DOHH2 (cell line): ENCODE measurements around the gene SMOC2.

Experiments used
- CTCF ChIP-seq: fragments of 200-600 bp; sonication (generic); IDR thresholded peaks from one replicate; pipeline ENCODE4 v1.5.1; 2014; ENCODE audit warnings: antibody characterized with exemption, mild to moderate bottlenecking, low read depth, low read length; ENCODE audit not compliant: poor library complexity, severe bottlenecking
- EZH2phosphoT487 ChIP-seq: fragments of 200-600 bp; sonication (generic); IDR thresholded peaks from 2 replicates; pipeline ENCODE4 v1.6.1; 2017; ENCODE audit warnings: borderline replicate concordance, mild to moderate bottlenecking, antibody characterized with exemption, low read length, moderate library complexity, mixed read lengths

DNA sequence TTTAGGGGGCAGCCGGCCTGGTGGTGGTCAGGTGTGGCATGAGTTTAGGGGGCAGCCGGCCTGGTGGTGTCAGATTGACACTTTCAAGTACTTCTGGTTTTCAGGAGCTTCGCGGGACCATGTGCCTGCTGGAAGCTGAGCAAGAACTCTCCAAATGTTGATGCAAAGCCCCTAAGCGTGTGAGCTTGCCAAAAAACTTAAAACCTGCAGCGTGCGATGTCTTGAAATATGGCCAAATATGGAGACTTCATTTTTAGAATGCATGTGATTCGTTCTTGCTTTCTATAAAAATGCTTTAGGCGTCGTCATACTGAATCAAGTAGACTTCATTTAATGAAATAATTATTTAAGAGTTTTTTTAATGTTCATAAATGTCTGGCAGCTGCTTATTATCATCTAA, 149.4 kb downstream of the SMOC2 start:
- TF ChIP-seq CTCF (no peak), EZH2phosphoT487 (no peak)
